Fibroblast of lung (primary cell): ENCODE measurements around the gene VRK2. TPM values are rescaled to one million over a fixed set of nuclear protein-coding genes. Genes with fewer than 3 reads are reported as not detected.

Experiments used
- DNase-seq, 2 donors: peaks; one replicate each; pipeline versions ENCODE4 v3.0.0 to v3.0.0-alpha.2; 2010; ENCODE audit warnings: low read depth in 2 of 2
- H2AFZ ChIP-seq: 2 replicates; pipeline ENCODE4 v1.5.1; 2012; ENCODE audit warnings: low read length, control low read depth, inconsistent platforms
- H3K27ac ChIP-seq: 2 replicates; pipeline ENCODE4 v1.5.1; 2011; ENCODE audit warnings: low read length, control low read depth; ENCODE audit not compliant: insufficient read depth
- H3K27me3 ChIP-seq: 2 replicates; pipeline ENCODE4 v1.5.1; 2011; ENCODE audit warnings: mild to moderate bottlenecking, low read length; ENCODE audit not compliant: control insufficient read depth, insufficient read depth
- H3K36me3 ChIP-seq: 2 replicates; pipeline ENCODE4 v1.5.1; 2011; ENCODE audit warnings: low read length; ENCODE audit not compliant: control insufficient read depth, insufficient read depth
- H3K4me1 ChIP-seq: 2 replicates; pipeline ENCODE4 v1.5.1; 2011; ENCODE audit warnings: low read length; ENCODE audit not compliant: control insufficient read depth, insufficient read depth; ENCODE audit errors: extremely low read depth
- H3K4me2 ChIP-seq: 2 replicates; pipeline ENCODE4 v1.5.1; 2011; ENCODE audit warnings: low read length, control low read depth; ENCODE audit not compliant: insufficient read depth; ENCODE audit errors: extremely low read depth
- H3K4me3 ChIP-seq, 4 experiments: fragments of 200-600 bp in 1 of 4; sonication (generic) in 1 of 4; replicated peaks in 1 of 4; 2 replicates each; pipeline ENCODE4 v1.5.1; 2011 to 2016; ENCODE audit warnings: low read length in 4 of 4, low read depth in 3 of 4, mild to moderate bottlenecking in 3 of 4, control low read depth in 2 of 4, inconsistent platforms in 1 of 4, mixed read lengths in 1 of 4; ENCODE audit not compliant: insufficient read depth in 1 of 4; ENCODE audit errors: control extremely low read depth in 1 of 4
- H3K79me2 ChIP-seq: 2 replicates; pipeline ENCODE4 v1.5.1; 2012; ENCODE audit warnings: mild to moderate bottlenecking, low read length, inconsistent platforms; ENCODE audit not compliant: control insufficient read depth, insufficient read depth
- H3K9ac ChIP-seq: 2 replicates; pipeline ENCODE4 v1.5.1; 2011; ENCODE audit warnings: mild to moderate bottlenecking, low read length, control low read depth; ENCODE audit not compliant: insufficient read depth
- H3K9me3 ChIP-seq: 2 replicates; pipeline ENCODE4 v1.5.1; 2012; ENCODE audit warnings: low read depth, low read length; ENCODE audit not compliant: control insufficient read depth, insufficient read depth
- H4K20me1 ChIP-seq: 2 replicates; pipeline ENCODE4 v1.5.1; 2011; ENCODE audit warnings: low read length; ENCODE audit not compliant: control insufficient read depth, insufficient read depth; ENCODE audit errors: extremely low read depth
- EZH2 ChIP-seq: IDR thresholded peaks from 2 replicates; pipeline ENCODE4 v1.5.1; 2012; ENCODE audit warnings: low read length, control low read depth, mild to moderate bottlenecking; ENCODE audit errors: missing control alignments
- polyA plus RNA-seq, 2 donors: library from polyadenylated mRNA; depleted of rRNA in 1 of 2; stranded (reverse) in 1 of 2; unstranded in 1 of 2; fragments of >200 nt; gene quantifications; 2 replicates each; pipeline ENCODE4 v1.2.1, GENCODE V29; 2011 to 2012; ENCODE audit warnings: missing spikeins in 1 of 2
- total RNA-seq: library from RNA; depleted of rRNA; stranded (reverse); fragments of >200 nt; gene quantifications from 2 replicates; pipeline ENCODE4 v1.2.1, GENCODE V29; 2014
- TF ChIP-seq, protein P1 (sequence below), 2 donors: IDR thresholded peaks in 1 of 2; conservative IDR thresholded peaks in 1 of 2; 1 replicate in 1 of 2; 2 replicates in 1 of 2; pipeline ENCODE4 v1.5.1; 2011 to 2012; ENCODE audit warnings: low read length in 2 of 2, control low read depth in 1 of 2, inconsistent platforms in 1 of 2, low read depth in 1 of 2, mild to moderate bottlenecking in 1 of 2

The VRK2 gene
- total and polyA plus RNA-seq, 2 donors (not counting 1 experiment from before 2014, with no cell fraction given), result 23.8 to 24.3 TPM

DNA sequence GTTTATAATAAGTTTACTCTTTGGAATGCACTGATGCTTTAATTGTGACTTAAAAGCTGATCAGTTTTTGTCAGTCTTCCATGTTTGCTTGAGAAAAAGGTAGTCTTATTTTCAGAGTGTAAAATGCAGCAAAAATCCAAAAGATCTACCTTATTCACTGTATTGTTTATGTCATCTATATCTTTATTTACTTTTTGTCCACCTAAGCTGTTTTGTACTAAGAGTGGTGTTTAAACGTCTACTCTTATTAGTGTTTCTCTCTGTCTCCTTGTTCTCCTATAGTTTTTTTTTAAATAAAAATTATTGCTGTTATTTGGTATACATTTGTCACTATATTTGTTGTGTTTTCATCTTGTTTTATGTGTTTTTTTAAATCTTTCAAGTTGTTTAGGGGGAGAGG lies 50.4 kb downstream of the VRK2 start:
- DNase-seq, result no peak
- no peaks in the 10 kb centered on the region for H3K4me1 ChIP-seq
- no peaks in the 10 kb centered on the region for H4K20me1 ChIP-seq
- H3K4me2 ChIP-seq, result no peak overlapping the region
- no peak overlapping the region for H3K4me3 ChIP-seq
- H2AFZ ChIP-seq, result no peak overlapping the region
- no peak for TF ChIP-seq EZH2
- TF ChIP-seq, protein P1, sequence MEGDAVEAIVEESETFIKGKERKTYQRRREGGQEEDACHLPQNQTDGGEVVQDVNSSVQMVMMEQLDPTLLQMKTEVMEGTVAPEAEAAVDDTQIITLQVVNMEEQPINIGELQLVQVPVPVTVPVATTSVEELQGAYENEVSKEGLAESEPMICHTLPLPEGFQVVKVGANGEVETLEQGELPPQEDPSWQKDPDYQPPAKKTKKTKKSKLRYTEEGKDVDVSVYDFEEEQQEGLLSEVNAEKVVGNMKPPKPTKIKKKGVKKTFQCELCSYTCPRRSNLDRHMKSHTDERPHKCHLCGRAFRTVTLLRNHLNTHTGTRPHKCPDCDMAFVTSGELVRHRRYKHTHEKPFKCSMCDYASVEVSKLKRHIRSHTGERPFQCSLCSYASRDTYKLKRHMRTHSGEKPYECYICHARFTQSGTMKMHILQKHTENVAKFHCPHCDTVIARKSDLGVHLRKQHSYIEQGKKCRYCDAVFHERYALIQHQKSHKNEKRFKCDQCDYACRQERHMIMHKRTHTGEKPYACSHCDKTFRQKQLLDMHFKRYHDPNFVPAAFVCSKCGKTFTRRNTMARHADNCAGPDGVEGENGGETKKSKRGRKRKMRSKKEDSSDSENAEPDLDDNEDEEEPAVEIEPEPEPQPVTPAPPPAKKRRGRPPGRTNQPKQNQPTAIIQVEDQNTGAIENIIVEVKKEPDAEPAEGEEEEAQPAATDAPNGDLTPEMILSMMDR (conservative IDR thresholded peaks at IDR 0.05 in 1 of 2, IDR thresholded peaks at IDR 0.05 in 1 of 2; ENCODE audit: low read depth in 1 of 2, low read length in 2 of 2), result no peak
- no peak overlapping the region for H3K9ac ChIP-seq
- H3K79me2 ChIP-seq, result no peaks in the 10 kb centered on the region
- no peaks in the 10 kb centered on the region for H3K27me3 ChIP-seq
- H3K27ac ChIP-seq, result no peak overlapping the region
- no peaks in the 10 kb centered on the region for H3K9me3 ChIP-seq
- no peaks in the 10 kb centered on the region for H3K36me3 ChIP-seq

- H3K4me2 ChIP-seq, result no peak overlapping the region
- no peak overlapping the region for H3K4me3 ChIP-seq
- H3K4me1 ChIP-seq, result no peaks in the 10 kb centered on the region
- no peak for TF ChIP-seq EZH2
- TF ChIP-seq, protein P1 (conservative IDR thresholded peaks at IDR 0.05 in 1 of 2, IDR thresholded peaks at IDR 0.05 in 1 of 2; ENCODE audit: low read depth in 1 of 2, low read length in 2 of 2), result no peak
- no peak overlapping the region for H2AFZ ChIP-seq
- H3K79me2 ChIP-seq, result no peaks in the 10 kb centered on the region
- no peaks in the 10 kb centered on the region for H4K20me1 ChIP-seq
- H3K9ac ChIP-seq, result no peak overlapping the region
- H3K9me3 ChIP-seq, result no peaks in the 10 kb centered on the region
- peak; percentile 51 to 65 for DNase-seq
- no peak overlapping the region for H3K27ac ChIP-seq
- H3K36me3 ChIP-seq, result no peaks in the 10 kb centered on the region
- no peaks in the 10 kb centered on the region for H3K27me3 ChIP-seq
These were observed 51.9 kb downstream of the VRK2 start for GRCh38 chr2:58098254-58099095.

DNA sequence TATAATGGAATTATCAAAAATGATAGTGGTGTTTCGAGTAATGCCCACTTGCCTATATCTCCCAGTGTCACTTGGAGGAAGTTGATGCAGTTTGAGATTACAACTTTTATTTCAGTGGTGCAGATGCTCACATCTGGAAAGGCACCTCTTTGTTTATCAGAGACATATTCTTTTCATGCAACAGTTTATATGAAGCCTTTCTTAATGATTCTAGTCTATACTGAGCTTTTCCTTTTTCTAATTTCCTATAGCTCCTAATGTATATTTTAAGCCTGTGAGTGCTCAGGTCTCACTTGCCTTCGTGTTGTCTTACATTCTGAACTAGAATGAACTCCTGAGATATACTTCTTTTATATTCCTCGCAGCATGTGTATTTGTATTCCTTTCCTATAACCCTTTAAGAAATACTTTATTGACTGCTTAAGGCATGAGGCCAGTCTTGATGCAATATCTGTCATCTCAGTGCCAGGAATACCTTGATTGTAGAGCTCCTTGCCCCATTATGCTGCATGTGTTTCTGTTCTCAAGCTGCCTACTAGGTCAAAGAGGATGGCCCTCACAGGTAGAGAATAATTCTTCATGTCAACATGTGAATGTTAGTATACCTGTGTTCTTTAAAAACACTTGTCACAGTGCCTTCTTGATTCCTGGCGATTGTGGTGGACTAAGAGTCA lies 52.6 kb downstream of the VRK2 start:
- Histone ChIP-seq H3K4me1 (no peaks in the 10 kb centered on the region), H3K27me3 (no peaks in the 10 kb centered on the region), H3K9ac (no peak overlapping the region), H3K9me3 (no peaks in the 10 kb centered on the region), H3K36me3 (no peaks in the 10 kb centered on the region), H3K4me2 (no peak overlapping the region), H3K4me3 (no peak overlapping the region), H3K27ac (no peak overlapping the region), H4K20me1 (no peaks in the 10 kb centered on the region), H2AFZ (no peak overlapping the region), H3K79me2 (no peaks in the 10 kb centered on the region)
- DNase-seq, result no peak
- TF ChIP-seq, protein P1 (conservative IDR thresholded peaks at IDR 0.05 in 1 of 2, IDR thresholded peaks at IDR 0.05 in 1 of 2; ENCODE audit: low read depth in 1 of 2, low read length in 2 of 2), result no peak
- no peak for TF ChIP-seq EZH2
